CD14-positive monocyte (primary cell): Measurements from ENCODE around the gene HOGA1. TPM values are rescaled to one million over a fixed set of nuclear protein-coding genes. Genes with fewer than 3 reads are reported as not detected.

Source experiments
- DNase-seq, 3 donors: peaks; one replicate each; pipeline ENCODE4 v3.0.0-alpha.2; 2011 to 2022
- H2AFZ ChIP-seq: 2 replicates; pipeline ENCODE4 v1.6.0; 2012; ENCODE audit warnings: mild to moderate bottlenecking, low read depth, low read length, inconsistent platforms; ENCODE audit not compliant: insufficient read depth, poor library complexity, severe bottlenecking
- H3K27ac ChIP-seq, 2 donors: 1 replicate in 1 of 2; 2 replicates in 1 of 2; pipeline ENCODE4 v1.5.1; 2012 to 2013; ENCODE audit warnings: low read length in 2 of 2, control low read depth in 1 of 2, inconsistent platforms in 1 of 2, low read depth in 1 of 2, mild to moderate bottlenecking in 1 of 2
- H3K27me3 ChIP-seq, 2 donors: one replicate each; pipeline versions ENCODE4 v1.6.0 to v1.6.1; 2011 to 2013; ENCODE audit warnings: low read length in 2 of 2; ENCODE audit not compliant: control insufficient read depth in 2 of 2, insufficient read depth in 2 of 2
- H3K36me3 ChIP-seq, 2 donors: replicated peaks in 1 of 2; 1 replicate in 1 of 2; 2 replicates in 1 of 2; pipeline versions ENCODE4 v1.5.1 to v1.6.1; 2012 to 2013; ENCODE audit warnings: low read length in 2 of 2, control low read depth in 1 of 2, inconsistent platforms in 1 of 2, mild to moderate bottlenecking in 1 of 2; ENCODE audit not compliant: insufficient read depth in 2 of 2, control insufficient read depth in 1 of 2
- H3K4me1 ChIP-seq, 2 donors: 1 replicate in 1 of 2; 2 replicates in 1 of 2; pipeline versions ENCODE4 v1.5.1 to v1.6.1; 2012 to 2013; ENCODE audit warnings: low read length in 2 of 2, control low read depth in 1 of 2, inconsistent platforms in 1 of 2, mild to moderate bottlenecking in 1 of 2, moderate library complexity in 1 of 2; ENCODE audit not compliant: insufficient read depth in 2 of 2, control insufficient read depth in 1 of 2
- H3K4me2 ChIP-seq: replicated peaks from 2 replicates; pipeline ENCODE3; 2012; ENCODE audit warnings: low read length, moderate library complexity, mild to moderate bottlenecking; ENCODE audit not compliant: poor library complexity, severe bottlenecking; ENCODE audit errors: extremely low read depth
- H3K4me3 ChIP-seq, 3 experiments: fragments of 200-600 bp in 1 of 3; sonication (generic) in 1 of 3; replicated peaks in 1 of 3; 1 replicate in 2 of 3; 2 replicates in 1 of 3; pipeline ENCODE4 v1.5.1; 2011 to 2013; ENCODE audit warnings: low read length in 3 of 3, mild to moderate bottlenecking in 3 of 3, control low read depth in 2 of 3, low read depth in 2 of 3, inconsistent platforms in 1 of 3, moderate library complexity in 1 of 3
- H3K79me2 ChIP-seq: 2 replicates; pipeline ENCODE4 v1.6.0; 2012; ENCODE audit warnings: mild to moderate bottlenecking, control low read depth, inconsistent platforms, low read length, moderate library complexity; ENCODE audit not compliant: insufficient read depth
- H3K9ac ChIP-seq: 2 replicates; pipeline ENCODE4 v1.6.0; 2017; ENCODE audit warnings: low read length, mild to moderate bottlenecking; ENCODE audit not compliant: insufficient read depth, poor library complexity, severe bottlenecking
- H3K9me3 ChIP-seq, 2 donors: replicated peaks in 1 of 2; 1 replicate in 1 of 2; 2 replicates in 1 of 2; pipeline versions ENCODE4 v1.5.1 to v1.6.1; 2012 to 2013; ENCODE audit warnings: low read length in 2 of 2, control low read depth in 1 of 2; ENCODE audit not compliant: control insufficient read depth in 1 of 2, insufficient read depth in 1 of 2
- H4K20me1 ChIP-seq: 2 replicates; pipeline ENCODE4 v1.6.0; 2012; ENCODE audit warnings: mild to moderate bottlenecking, low read length, control low read depth, moderate library complexity; ENCODE audit not compliant: insufficient read depth
- H3K27ac Mint-ChIP-seq, 7 donors: one replicate each; pipeline ENCODE4 v1.8.0; 2020; ENCODE audit warnings: mild to moderate bottlenecking in 7 of 7, mixed read lengths in 7 of 7, moderate library complexity in 6 of 7, inconsistent platforms in 2 of 7
- H3K27me3 Mint-ChIP-seq, 3 donors: one replicate each; pipeline ENCODE4 v1.8.0; 2021 to 2022; ENCODE audit warnings: low read depth in 3 of 3, mild to moderate bottlenecking in 3 of 3, mixed read lengths in 3 of 3, moderate library complexity in 3 of 3, inconsistent platforms in 1 of 3
- H3K36me3 Mint-ChIP-seq, 2 donors: one replicate each; pipeline ENCODE4 v1.8.0; 2020; ENCODE audit warnings: mixed read lengths in 2 of 2, inconsistent platforms in 1 of 2, mild to moderate bottlenecking in 1 of 2
- H3K4me1 Mint-ChIP-seq: one replicate; pipeline ENCODE4 v1.8.0; 2020; ENCODE audit warnings: mild to moderate bottlenecking, mixed read lengths
- H3K4me3 Mint-ChIP-seq, 2 donors: one replicate each; pipeline ENCODE4 v1.8.0; 2020; ENCODE audit warnings: mild to moderate bottlenecking in 2 of 2, mixed read lengths in 2 of 2, moderate library complexity in 1 of 2
- H3K9me3 Mint-ChIP-seq, 7 donors: one replicate each; pipeline ENCODE4 v1.8.0; 2020 to 2022; ENCODE audit warnings: mixed read lengths in 7 of 7, mild to moderate bottlenecking in 6 of 7, moderate library complexity in 6 of 7, inconsistent platforms in 2 of 7
- CTCF ChIP-seq: fragments of 200-600 bp; IDR thresholded peaks from one replicate; pipeline ENCODE4 v1.8.0; 2022; ENCODE audit warnings: antibody characterized with exemption, mild to moderate bottlenecking
- WGBS: methylation state at CpG from one replicate; pipeline ENCODE4 v1.1.5; 2013; ENCODE audit warnings: missing lambda C conversion rate; ENCODE audit not compliant: insufficient coverage; 5-methylcytosine and 5-hydroxymethylcytosine counted together
- intact Hi-C, 2 donors: fragments of 100-400 bp; cut with micrococcal nuclease; formaldehyde crosslinking; loops; one replicate each; pipeline versions ENCODE4 v1.15.0 to v1.15.1; 2023
- polyA plus RNA-seq, 3 donors: library from polyadenylated mRNA; depleted of rRNA in 1 of 3; unstranded in 2 of 3; stranded (reverse) in 1 of 3; fragments of 300-500 nt in 2 of 3; fragments of >200 nt in 1 of 3; fragmentation: Illumina TruSeq in 2 of 3; gene quantifications; 1 replicate in 2 of 3; 2 replicates in 1 of 3; pipeline ENCODE4 v1.2.3, GENCODE V29; 2012 to 2021

The HOGA1 gene
- polyA plus RNA-seq, 3 donors: not detected

- Mint-ChIP-seq H3K27ac (no peak overlapping the region), H3K4me3 (no peak overlapping the region), H3K36me3 (no peaks in the 10 kb centered on the region), H3K9me3 (peaks cover 0 to 1% (median 0%) of the 10 kb centered on the region in 7 donors), H3K27me3 (peaks cover 0 to 3% (median 2%) of the 10 kb centered on the region in 3 donors), H3K4me1 (no peaks in the 10 kb centered on the region)
- H3K36me3 ChIP-seq: no peaks in the 10 kb centered on the region
- H3K4me1 ChIP-seq: no peaks in the 10 kb centered on the region
- no peak overlapping the region for H3K27ac ChIP-seq
- H3K79me2 ChIP-seq: no peaks in the 10 kb centered on the region
- H3K27me3 ChIP-seq: no peaks in the 10 kb centered on the region
- H4K20me1 ChIP-seq: no peaks in the 10 kb centered on the region
- TF ChIP-seq CTCF: no peak
- no peaks in the 10 kb centered on the region for H3K9me3 ChIP-seq
- no peak overlapping the region for H2AFZ ChIP-seq
- intact Hi-C loops: no loop called here
- H3K9ac ChIP-seq: no peak overlapping the region
- H3K4me3 ChIP-seq: no peak overlapping the region
- no peak for DNase-seq
- WGBS: no CpG with 5 or more reads among the region's 4 CpGs
- no peak overlapping the region for H3K4me2 ChIP-seq
These were observed 34.1 kb downstream of the HOGA1 start for GRCh38 chr10:97618285-97618684.

- TF ChIP-seq CTCF: no peak
- Histone ChIP-seq H3K4me3 (no peak overlapping the region), H3K79me2 (no peaks in the 10 kb centered on the region), H3K27me3 (no peaks in the 10 kb centered on the region), H3K4me1 (no peaks in the 10 kb centered on the region), H3K27ac (no peak overlapping the region), H2AFZ (no peak overlapping the region), H3K9ac (no peak overlapping the region), H4K20me1 (no peaks in the 10 kb centered on the region), H3K4me2 (no peak overlapping the region), H3K36me3 (no peaks in the 10 kb centered on the region), H3K9me3 (no peaks in the 10 kb centered on the region)
- Mint-ChIP-seq H3K4me3 (no peak overlapping the region), H3K9me3 (peaks cover 0 to 1% (median 0%) of the 10 kb centered on the region in 7 donors), H3K4me1 (no peaks in the 10 kb centered on the region), H3K36me3 (no peaks in the 10 kb centered on the region), H3K27ac (no peak overlapping the region), H3K27me3 (peaks cover 0 to 3% (median 2%) of the 10 kb centered on the region in 3 donors)
- WGBS: no CpG with 5 or more reads among the region's 4 CpGs
- DNase-seq: no peak
- intact Hi-C loops: no loop called here
These were observed 34.5 kb downstream of the HOGA1 start for GRCh38 chr10:97618733-97619132.
